Limb (tissue), 2 donors: ENCODE data around the gene CDKN2D.
"Not testable (repeated sequence)": the region's sequence is repeated elsewhere in the genome, so short reads cannot be mapped to it uniquely, and the experiment has no call there.

ENCODE experiments used
- DNase-seq, 2 donors: peaks; one replicate each; pipeline ENCODE4 v3.0.0-alpha.2; 2016; ENCODE audit errors: extremely low spot score in 2 of 2

The CDKN2D gene

GRCh38 chr19:10552510-10553053 is 16.2 kb downstream of the CDKN2D start:
- DNase-seq = no peak

GRCh38 chr19:10551698-10552301 is 17.0 kb downstream of the CDKN2D start:
- no peak for DNase-seq

DNA sequence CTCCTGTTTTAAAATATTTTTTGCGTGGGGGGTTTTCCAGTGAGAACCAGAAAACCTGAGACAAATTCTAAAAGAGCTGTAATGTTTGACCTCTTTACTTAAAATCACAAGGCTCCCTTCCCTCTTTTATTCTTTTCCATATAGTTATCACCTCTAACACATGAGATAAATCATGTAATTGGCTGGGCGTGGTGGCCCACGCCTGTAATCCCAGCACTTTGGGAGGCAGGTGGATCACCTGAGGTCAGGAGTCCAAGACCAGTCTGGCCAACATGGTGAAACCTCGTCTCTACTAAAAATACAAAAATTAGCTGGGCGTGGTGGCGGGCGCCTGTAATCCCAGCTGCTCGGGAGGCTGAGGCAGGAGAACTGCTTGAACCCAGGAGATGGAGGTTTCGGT is 17.8 kb downstream of the CDKN2D start:
- not testable (repeated sequence) for DNase-seq

- no peak for DNase-seq
Observed at GRCh38 chr19:10550336-10550735, 18.4 kb downstream of the CDKN2D start.

DNA sequence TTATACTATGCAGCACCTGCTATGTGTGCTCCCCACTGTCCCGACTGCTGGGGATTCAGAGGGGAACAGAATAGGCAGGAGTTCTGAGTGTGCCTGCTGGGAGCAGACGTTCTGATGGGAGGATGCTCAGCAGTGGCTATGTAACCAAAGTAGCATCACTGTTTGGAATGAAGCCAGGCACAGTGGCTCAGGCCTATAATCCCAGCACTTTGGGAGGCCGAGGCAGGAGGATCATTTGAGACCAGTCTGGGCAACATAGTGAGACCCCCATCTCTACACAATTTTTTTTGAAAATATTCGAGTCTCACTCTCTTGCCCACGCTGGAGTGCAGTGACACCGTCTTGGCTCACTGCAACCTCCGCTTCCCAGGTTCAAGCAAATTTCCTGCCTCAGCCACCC is 19.0 kb downstream of the CDKN2D start:
- no peak for DNase-seq

DNA sequence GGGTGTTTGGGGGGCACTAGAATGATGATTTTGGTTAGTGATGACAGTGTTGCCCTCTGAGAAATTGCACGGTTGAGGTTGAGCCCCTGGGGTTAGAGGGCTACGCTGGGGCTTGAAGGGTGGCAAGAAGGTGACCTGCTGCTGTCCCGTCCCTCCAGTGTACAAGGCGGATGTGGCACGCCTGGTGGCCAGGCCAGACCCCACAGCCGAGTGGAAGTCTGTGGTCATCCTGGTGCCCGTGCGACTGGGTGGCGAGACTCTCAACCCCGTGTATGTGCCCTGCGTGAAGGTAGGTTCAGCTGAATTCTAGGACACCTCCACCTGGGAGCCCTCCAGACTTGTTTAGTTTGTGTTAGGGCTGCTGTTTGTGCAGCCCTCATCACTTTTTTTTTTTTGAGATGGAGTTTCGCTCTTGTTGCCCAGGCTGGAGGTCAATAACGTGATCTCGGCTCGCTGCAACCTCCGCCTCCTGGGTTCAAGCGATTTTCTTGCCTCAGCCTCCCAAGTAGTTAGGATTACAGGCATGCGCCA is 20.0 kb downstream of the CDKN2D start:
- DNase-seq = no peak

DNA sequence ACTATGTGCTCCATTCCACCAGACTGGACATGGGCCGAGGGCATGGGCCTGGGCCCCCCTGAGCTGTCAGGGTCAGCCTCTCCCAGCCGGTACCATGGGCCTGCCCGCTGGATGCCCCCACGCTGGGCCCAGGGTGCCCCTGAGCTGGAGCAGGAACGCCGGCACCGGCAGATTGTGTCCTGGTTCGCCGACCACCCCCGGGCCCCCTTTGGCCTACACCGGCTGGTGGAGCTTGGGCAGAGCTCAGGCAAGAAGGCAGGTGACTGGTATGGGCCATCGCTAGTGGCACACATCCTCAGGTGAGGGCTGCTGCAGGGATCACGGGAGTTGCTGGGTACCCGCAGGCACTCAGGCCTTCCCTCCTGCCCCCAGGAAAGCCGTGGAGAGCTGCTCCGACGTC is 22.0 kb downstream of the CDKN2D start:
- no peak for DNase-seq

DNA sequence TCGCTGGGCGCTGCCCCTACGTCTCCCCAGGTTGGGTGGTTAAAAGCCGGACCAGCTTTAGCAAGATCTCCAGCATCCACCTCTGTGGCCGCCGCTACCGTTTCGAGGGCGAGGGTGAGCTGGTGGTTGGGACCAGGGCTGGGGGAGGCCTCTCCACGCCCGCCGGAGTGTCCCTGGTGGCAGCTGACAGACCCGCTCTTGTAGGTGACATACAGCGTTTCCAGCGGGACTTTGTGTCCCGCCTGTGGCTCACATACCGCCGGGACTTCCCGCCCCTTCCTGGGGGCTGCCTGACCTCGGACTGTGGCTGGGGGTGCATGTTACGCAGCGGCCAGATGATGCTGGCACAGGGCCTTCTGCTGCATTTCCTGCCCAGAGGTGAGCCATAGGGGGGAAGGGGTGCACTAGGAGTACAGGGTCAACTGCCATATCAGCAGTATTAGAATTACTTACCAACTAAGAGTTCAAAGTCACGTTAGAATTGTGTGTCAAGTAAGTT is 24.0 kb downstream of the CDKN2D start:
- DNase-seq = no peak

- no peak for DNase-seq
Observed at GRCh38 chr19:10544242-10544752, 24.5 kb downstream of the CDKN2D start.

- DNase-seq = peak; percentile 76 to 91
Observed at GRCh38 chr19:10543420-10544241, 25.1 kb downstream of the CDKN2D start, which contains the start of gene ATG4D. ATG4D (plus strand) TSS chr19:10543904; CDS start chr19:10544091, 187 bp downstream.

DNA sequence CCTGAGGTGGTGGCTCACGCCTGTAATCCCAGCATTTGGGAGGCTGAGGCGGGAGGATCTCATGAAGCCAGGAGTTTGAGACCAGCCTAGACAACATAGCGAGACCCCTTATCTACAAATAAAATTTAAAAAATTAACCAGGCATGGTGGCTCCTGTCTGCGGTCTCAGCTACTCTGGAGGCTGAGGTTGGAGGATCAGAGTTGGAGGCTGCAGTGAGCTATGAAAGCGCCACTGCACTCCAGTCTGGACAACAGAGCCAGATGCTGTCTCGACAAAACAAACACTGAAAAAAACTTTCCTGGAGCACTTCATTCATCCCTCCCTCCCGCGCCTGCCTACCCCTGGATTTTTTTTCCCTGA is 25.7 kb downstream of the CDKN2D start:
- DNase-seq = no peak

- not testable (repeated sequence) for DNase-seq
Observed at GRCh38 chr19:10539016-10539415, 29.8 kb downstream of the CDKN2D start.

GRCh38 chr19:10538204-10538983 is 30.4 kb downstream of the CDKN2D start:
- DNase-seq = no peak

- no peak for DNase-seq
Observed at GRCh38 chr19:10537668-10538067, 31.1 kb downstream of the CDKN2D start.

DNA sequence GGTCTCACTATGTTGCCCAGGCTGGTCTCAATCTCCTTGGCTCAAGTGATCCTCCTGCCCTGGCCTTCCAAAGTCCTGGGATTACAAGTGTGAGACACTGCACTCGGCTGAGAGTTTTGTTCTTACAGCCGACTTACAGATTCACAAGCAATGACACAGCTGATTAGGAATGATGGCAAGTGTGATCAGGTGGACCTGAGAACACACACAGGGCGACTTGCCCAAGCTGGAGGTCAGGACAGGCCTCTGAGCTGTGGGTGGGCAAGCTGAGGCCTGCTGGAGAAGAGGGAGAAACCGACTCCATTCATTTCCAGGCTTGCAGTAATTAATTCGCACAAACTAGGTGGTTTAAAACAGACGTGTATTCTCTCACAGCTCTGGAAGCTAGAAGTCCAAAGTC is 33.2 kb downstream of the CDKN2D start:
- DNase-seq = no peak

DNA sequence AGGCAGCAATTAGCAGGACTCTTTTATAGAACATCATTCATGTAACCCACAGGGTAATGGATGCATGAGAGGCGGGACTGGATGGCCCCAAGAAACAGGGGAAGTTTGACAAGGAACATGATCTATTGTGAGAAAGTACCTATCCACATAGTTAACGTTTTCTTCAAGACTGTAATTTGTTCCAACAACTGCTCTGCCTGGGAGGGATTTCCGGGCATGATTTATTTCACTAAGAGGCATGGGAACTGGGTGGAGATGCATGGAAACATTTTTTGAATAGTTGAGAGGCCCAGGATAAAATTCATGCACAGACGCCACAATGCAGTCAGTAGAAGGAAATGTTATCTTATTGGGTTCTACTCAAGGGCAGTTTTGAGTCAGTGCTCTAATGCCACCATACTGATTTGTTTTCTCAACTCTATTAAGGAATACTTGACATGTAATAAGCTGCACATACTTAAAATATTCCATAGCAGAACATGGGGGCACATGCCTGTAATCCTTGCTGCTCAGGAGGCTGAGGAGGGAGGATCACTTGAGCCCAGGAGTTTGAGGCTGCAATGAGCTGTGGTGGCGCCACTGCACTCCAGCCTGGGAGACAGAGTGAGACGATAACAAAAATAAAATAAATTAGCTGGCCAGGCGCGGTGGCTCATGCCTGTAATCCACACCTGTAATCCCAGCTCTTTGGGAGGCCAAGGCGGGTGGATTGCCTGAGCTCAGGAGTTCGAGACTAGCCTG is 35.0 kb downstream of the CDKN2D start:
- peak in 1 of 2 donors; percentile 29 for DNase-seq

DNA sequence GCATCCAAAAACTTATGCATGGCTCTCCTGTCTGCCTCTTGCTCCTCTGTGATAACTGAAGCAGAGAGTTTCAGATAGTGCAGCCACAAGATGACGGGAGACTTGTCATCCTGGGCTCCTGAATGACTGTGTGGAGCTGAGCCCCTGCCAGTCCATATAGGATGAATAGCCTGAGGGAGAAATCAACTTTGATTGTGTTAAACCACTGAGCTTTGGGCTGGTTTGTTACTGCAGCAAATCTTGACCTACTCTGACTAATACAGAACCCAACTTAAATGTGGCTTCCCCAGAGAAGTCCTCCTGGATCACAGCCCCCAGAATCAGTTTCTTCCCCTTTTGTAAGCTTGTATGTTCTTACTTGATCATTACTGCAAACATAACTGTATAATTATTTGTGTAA is 36.3 kb downstream of the CDKN2D start:
- no peak for DNase-seq

DNA sequence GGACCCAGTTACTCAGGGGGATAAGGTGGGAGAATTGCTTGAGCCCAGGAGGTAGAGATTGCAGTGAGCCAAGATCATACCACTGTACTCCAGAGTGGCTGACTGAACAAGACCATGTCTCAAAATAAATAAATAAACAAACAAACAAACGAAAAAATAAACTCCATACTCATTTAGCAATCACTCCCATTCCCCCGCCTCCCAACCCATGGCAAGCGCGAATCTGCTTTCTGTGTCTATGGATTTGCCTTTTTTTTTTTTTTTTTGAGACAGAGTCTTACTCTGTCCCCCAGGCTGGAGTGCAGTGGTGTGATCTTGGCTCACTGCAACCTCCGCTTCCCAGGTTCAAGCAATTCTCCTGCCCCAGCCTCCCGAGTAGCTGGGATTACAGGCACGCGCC is 41.9 kb downstream of the CDKN2D start:
- DNase-seq = not testable (repeated sequence)

DNA sequence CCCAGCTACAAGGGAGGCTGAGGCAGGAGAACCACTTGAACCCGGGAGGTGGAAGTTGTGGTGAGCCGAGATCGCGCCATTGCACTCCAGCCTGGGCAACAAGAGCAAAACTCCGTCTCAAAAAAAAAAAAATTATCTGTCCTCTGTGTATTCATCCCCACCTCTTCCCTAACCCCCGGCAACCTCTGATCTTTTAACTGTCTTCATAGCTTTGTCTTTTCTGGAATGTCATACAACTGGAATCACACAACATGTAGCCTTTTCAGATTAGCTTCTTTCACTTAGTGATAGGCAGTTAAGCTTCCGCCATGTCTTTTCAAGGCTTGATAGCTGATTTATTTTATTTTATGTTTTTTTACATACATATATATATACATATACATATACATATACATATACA is 43.1 kb downstream of the CDKN2D start:
- DNase-seq = no peak

DNA sequence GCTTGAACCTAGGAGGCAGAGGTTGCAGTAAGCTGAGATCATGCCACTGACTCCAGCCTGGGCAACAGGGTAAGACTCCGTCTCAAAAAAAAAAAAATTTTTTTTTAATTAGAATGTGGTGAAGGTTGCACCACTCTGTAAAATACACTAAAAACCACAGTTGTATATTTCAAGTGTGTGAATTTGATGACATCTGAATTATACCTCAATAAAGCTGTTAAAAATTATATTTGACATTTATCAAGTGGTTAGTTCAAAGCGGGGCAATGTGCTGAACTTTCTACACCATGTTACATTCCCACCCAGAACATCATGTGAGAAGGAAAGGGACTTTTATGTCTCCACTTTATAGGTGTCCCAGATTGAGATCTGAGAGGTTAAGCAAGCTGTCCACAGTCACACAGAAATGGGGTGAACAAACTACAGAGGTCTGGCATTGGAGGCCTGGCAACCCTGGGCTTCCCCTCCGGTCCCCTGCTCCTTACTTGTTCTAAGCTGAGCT is 45.6 kb downstream of the CDKN2D start:
- no peak for DNase-seq
